GM12878 (cell line): ENCODE results near the gene GUCY1A2. TPM values are rescaled to one million over a fixed set of nuclear protein-coding genes. Genes with fewer than 3 reads are reported as not detected.
"Not testable (repeated sequence)": the region's sequence is repeated elsewhere in the genome, so short reads cannot be mapped to it uniquely, and the experiment has no call there.

Experiments used
- ATAC-seq: fragments of 200-7000 bp; cut with Tn5 transposase; 3 replicates; pipeline ENCODE4 v1.9.1; 2020; ENCODE audit warnings: mild to moderate bottlenecking, moderate library complexity
- BruUV-seq: library from RNA; stranded (reverse); fragments of 400-500 nt; replicated peaks from 2 replicates; lab custom pipeline; 2021; lab: Mats Ljungman, UMichigan
- CTCF ChIA-PET: fragments of 300-600 bp; sonication (Branson Sonifier 250); formaldehyde crosslinking; extraction: SDS; loops from one replicate; lab custom pipeline; 2021; ENCODE audit warnings: inconsistent platforms; lab: Yijun Ruan, JAX
- POLR2A ChIA-PET: fragments of 350-600 bp; formaldehyde crosslinking; extraction: SDS; loops from one replicate; lab custom pipeline; 2021; ENCODE audit warnings: inconsistent platforms; lab: Charles Lee
- RAD21 ChIA-PET: fragments of 300-600 bp; sonication (Branson Sonifier 250); formaldehyde crosslinking; loops from one replicate; lab custom pipeline; 2023; ENCODE audit warnings: antibody characterized with exemption; ENCODE audit not compliant: unreplicated experiment; lab: Charles Lee
- SMC1A ChIA-PET: fragments of 300-600 bp; sonication (Branson Sonifier 250); formaldehyde crosslinking; loops from one replicate; lab custom pipeline; 2023; ENCODE audit not compliant: unreplicated experiment, uncharacterized antibody; lab: Charles Lee
- DNase-seq: peaks from one replicate; pipeline ENCODE4 v3.0.0-alpha.2; 2011; ENCODE audit warnings: low read depth, low spot score
- FAIRE-seq: peaks from 3 replicates; lab custom pipeline; 2011; peaks lifted over from hg19 to GRCh38; lab: Jason Lieb, UNC
- H2AFZ ChIP-seq: 2 replicates; pipeline ENCODE4 v1.6.0; 2011; ENCODE audit warnings: low read depth, low read length, control low read depth; ENCODE audit not compliant: control insufficient read depth
- H3K27ac ChIP-seq: 2 replicates; pipeline ENCODE4 v1.5.1; 2011; ENCODE audit warnings: control low read depth; ENCODE audit not compliant: control insufficient read depth, insufficient read depth
- H3K27me3 ChIP-seq, 2 experiments: replicated peaks in 1 of 2; 2 replicates each; pipeline versions ENCODE4 v1.6.0 to v1.6.1; 2011; ENCODE audit warnings: low read length in 1 of 2; ENCODE audit not compliant: control insufficient read depth in 2 of 2, insufficient read depth in 2 of 2
- H3K36me3 ChIP-seq, 2 experiments: 2 replicates each; pipeline ENCODE4 v1.5.1; 2011; ENCODE audit warnings: low read length in 1 of 2; ENCODE audit not compliant: control insufficient read depth in 2 of 2, insufficient read depth in 2 of 2
- H3K4me1 ChIP-seq: 2 replicates; pipeline ENCODE4 v1.6.1; 2011; ENCODE audit warnings: mild to moderate bottlenecking, low read length, moderate library complexity, mixed read lengths; ENCODE audit not compliant: control insufficient read depth, insufficient read depth
- H3K4me2 ChIP-seq: 2 replicates; pipeline ENCODE4 v1.6.0; 2011; ENCODE audit warnings: control low read depth; ENCODE audit not compliant: control insufficient read depth, insufficient read depth
- H3K4me3 ChIP-seq: fragments of 200-600 bp; sonication (generic); 2 replicates; pipeline ENCODE4 v1.5.1; 2016
- H3K79me2 ChIP-seq: 2 replicates; pipeline ENCODE4 v1.6.0; 2011; ENCODE audit warnings: low read length; ENCODE audit not compliant: control insufficient read depth, insufficient read depth
- H3K9ac ChIP-seq: 2 replicates; pipeline ENCODE4 v1.8.0; 2011; ENCODE audit warnings: low read length, control low read depth, mixed read lengths; ENCODE audit not compliant: control insufficient read depth, insufficient read depth
- H3K9me3 ChIP-seq: replicated peaks from 3 replicates; pipeline ENCODE4 v1.5.1; 2011; ENCODE audit warnings: mild to moderate bottlenecking, low read length; ENCODE audit not compliant: control insufficient read depth, insufficient read depth
- H4K20me1 ChIP-seq: 2 replicates; pipeline ENCODE4 v1.6.0; 2011; ENCODE audit not compliant: control insufficient read depth, insufficient read depth
- MLLT1 ChIP-seq: fragments of 450-650 bp; IDR thresholded peaks from 2 replicates; pipeline ENCODE4 v1.6.1; 2016; ENCODE audit warnings: mild to moderate bottlenecking
- WGBS: methylation state at CpG from one replicate; pipeline ENCODE4 v1.1.6; 2016; ENCODE audit warnings: low lambda C conversion rate; ENCODE audit not compliant: insufficient replicate concordance, insufficient coverage; ENCODE audit errors: missing lambda C conversion rate; 5-methylcytosine and 5-hydroxymethylcytosine counted together
- in situ Hi-C: fragments of 300-500 bp; cut with MboI; formaldehyde crosslinking; loops from 9 replicates; pipeline ENCODE4 v1.14.3; 2018; ENCODE audit warnings: mixed read lengths
- intact Hi-C: fragments of 100-400 bp; cut with micrococcal nuclease; formaldehyde crosslinking; loops from one replicate; pipeline ENCODE4 v1.14.2; 2022; ENCODE audit not compliant: unreplicated experiment
- polyA plus RNA-seq, 11 experiments: library from polyadenylated mRNA; depleted of rRNA in 4 of 11; unstranded in 6 of 11; stranded (reverse) in 5 of 11; fragments of >200 nt; fragmentation: Nextera tagmentation in 4 of 11; fragmentation: Illumina TruSeq in 1 of 11; extraction: Ambion mirVana in 4 of 11; extraction: Trizol in 1 of 11; gene quantifications; 1 replicate in 1 of 11; 2 replicates in 10 of 11; pipeline versions ENCODE4 v1.2.1 to v1.2.3, GENCODE V29; 2011 to 2016; ENCODE audit warnings: inconsistent platforms in 2 of 11, missing spikeins in 2 of 11, low read depth in 1 of 11
- total RNA-seq, 4 experiments: library from RNA; depleted of rRNA in 3 of 4; stranded (reverse); fragments of >200 nt in 3 of 4; fragmentation: Illumina TruSeq in 1 of 4; extraction: Trizol in 1 of 4; gene quantifications; 2 replicates each; pipeline versions ENCODE4 v1.2.1 to v1.2.3, GENCODE V29; 2013 to 2021
- TF ChIP-seq, protein P1 (sequence below): IDR thresholded peaks from 2 replicates; pipeline ENCODE4 v1.6.1; 2012; ENCODE audit warnings: mild to moderate bottlenecking, low read depth, low read length

Gene GUCY1A2
- total and polyA plus RNA-seq, 10 of the 15 experiments (the other 5 are each of a cell fraction or from before 2014, with no cell fraction given), result under 0.01 to 0.03 (median under 0.01) TPM; not detected in 4

DNA sequence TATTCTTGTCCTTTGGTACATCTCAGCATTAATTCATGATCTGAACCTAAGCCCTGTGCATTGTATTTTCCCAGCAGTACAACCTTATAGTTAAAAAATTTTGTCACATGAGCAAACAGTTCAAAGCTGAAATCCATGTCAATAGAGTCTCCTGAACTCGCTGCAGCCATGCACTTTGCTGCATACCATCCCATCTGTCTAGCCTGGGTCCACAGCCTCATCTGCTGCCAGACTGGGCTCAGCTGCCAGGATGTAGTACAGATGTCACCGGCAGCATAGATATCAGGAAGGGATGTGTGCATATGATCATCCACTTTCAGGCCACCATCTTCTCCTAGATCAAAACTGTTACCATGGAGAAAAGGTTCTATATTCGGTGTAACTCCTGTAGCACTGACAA, 191.7 kb downstream of the GUCY1A2 start:
- CTCF ChIA-PET, intact Hi-C loops: not testable (repeated sequence)

DNA sequence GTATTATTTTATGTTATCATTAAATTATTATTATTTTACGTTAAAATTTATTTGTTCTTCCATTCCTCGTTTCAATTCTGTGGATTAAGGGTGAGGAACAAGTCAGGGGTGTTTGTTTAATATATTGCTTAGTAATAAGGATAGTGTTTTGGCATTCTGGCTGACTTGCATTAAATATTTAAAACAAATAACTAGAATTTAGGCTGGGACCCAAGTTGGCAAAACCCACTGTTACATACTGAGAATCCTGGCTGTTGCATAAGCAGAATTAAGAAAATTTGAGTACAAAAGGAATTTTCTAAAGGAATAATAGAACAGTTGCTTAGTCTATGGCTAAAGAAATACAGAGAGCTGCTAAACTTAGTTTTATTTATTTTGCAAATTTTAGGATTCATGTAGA, 196.4 kb downstream of the GUCY1A2 start:
- POLR2A ChIA-PET, result no interaction called here
- no peak overlapping the region for H3K4me2 ChIP-seq
- H3K9ac ChIP-seq, result no peak overlapping the region
- no peak overlapping the region for H3K27ac ChIP-seq
- no peaks in the 10 kb centered on the region for H3K9me3 ChIP-seq
- H3K27me3 ChIP-seq, result no peaks in the 10 kb centered on the region
- no peak for TF ChIP-seq MLLT1
- TF ChIP-seq, protein P1, sequence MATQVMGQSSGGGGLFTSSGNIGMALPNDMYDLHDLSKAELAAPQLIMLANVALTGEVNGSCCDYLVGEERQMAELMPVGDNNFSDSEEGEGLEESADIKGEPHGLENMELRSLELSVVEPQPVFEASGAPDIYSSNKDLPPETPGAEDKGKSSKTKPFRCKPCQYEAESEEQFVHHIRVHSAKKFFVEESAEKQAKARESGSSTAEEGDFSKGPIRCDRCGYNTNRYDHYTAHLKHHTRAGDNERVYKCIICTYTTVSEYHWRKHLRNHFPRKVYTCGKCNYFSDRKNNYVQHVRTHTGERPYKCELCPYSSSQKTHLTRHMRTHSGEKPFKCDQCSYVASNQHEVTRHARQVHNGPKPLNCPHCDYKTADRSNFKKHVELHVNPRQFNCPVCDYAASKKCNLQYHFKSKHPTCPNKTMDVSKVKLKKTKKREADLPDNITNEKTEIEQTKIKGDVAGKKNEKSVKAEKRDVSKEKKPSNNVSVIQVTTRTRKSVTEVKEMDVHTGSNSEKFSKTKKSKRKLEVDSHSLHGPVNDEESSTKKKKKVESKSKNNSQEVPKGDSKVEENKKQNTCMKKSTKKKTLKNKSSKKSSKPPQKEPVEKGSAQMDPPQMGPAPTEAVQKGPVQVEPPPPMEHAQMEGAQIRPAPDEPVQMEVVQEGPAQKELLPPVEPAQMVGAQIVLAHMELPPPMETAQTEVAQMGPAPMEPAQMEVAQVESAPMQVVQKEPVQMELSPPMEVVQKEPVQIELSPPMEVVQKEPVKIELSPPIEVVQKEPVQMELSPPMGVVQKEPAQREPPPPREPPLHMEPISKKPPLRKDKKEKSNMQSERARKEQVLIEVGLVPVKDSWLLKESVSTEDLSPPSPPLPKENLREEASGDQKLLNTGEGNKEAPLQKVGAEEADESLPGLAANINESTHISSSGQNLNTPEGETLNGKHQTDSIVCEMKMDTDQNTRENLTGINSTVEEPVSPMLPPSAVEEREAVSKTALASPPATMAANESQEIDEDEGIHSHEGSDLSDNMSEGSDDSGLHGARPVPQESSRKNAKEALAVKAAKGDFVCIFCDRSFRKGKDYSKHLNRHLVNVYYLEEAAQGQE, result no peak
- TF ChIP-seq, all 136 proteins: peak for 0
- H4K20me1 ChIP-seq, result no peaks in the 10 kb centered on the region
- DNase-seq, result no peak
- WGBS, result 0% methylated on average over 2 of the region's 2 CpGs
- H3K4me1 ChIP-seq, result no peaks in the 10 kb centered on the region
- in situ Hi-C loops, result no loop called here
- ChIA-PET SMC1A (no interaction called here), CTCF (no interaction called here), RAD21 (no interaction called here)
- ATAC-seq, result no peak
- H3K4me3 ChIP-seq, result no peak overlapping the region
- H2AFZ ChIP-seq, result no peak overlapping the region
- H3K36me3 ChIP-seq, result no peaks in the 10 kb centered on the region
- BruUV-seq, result no TSS peak
- no peak for FAIRE-seq
- H3K79me2 ChIP-seq, result no peaks in the 10 kb centered on the region
- intact Hi-C loops, result no loop called here

More for the DNA sequence above, 191.7 kb downstream of the GUCY1A2 start:
- SMC1A ChIA-PET, result interaction anchor here (0.7 kb wide), 1 partner anchor 17 kb away, joined by 3 read pairs; no protein-coding TSS in a partner anchor
- H3K4me2 ChIP-seq, in situ Hi-C loops, H3K9ac ChIP-seq, H2AFZ ChIP-seq, RAD21 ChIA-PET, ATAC-seq, BruUV-seq, POLR2A ChIA-PET, H3K4me1 ChIP-seq, DNase-seq, H3K79me2 ChIP-seq, H3K36me3 ChIP-seq, H3K27me3 ChIP-seq, H3K4me3 ChIP-seq, H3K9me3 ChIP-seq, H3K27ac ChIP-seq, H4K20me1 ChIP-seq: not testable (repeated sequence)
- peak; percentile 57 for FAIRE-seq
- 41% methylated on average over 3 of the region's 3 CpGs for WGBS
